Lower leg skin (tissue), 3 donors: ENCODE results near the gene MAPKAPK5.

Experiments used
- POLR2A ChIP-seq, 2 donors: fragments of 450-650 bp; IDR thresholded peaks; one replicate each; pipeline ENCODE4 v1.6.1; 2016 to 2017; ENCODE audit warnings: antibody characterized with exemption in 2 of 2, mild to moderate bottlenecking in 1 of 2, moderate library complexity in 1 of 2
- TF ChIP-seq, protein P1 (sequence below), 3 donors: fragments of 450-650 bp; IDR thresholded peaks; one replicate each; pipeline ENCODE4 v1.5.1; 2016; ENCODE audit warnings: antibody characterized with exemption in 3 of 3, mild to moderate bottlenecking in 3 of 3, moderate library complexity in 2 of 3

DNA sequence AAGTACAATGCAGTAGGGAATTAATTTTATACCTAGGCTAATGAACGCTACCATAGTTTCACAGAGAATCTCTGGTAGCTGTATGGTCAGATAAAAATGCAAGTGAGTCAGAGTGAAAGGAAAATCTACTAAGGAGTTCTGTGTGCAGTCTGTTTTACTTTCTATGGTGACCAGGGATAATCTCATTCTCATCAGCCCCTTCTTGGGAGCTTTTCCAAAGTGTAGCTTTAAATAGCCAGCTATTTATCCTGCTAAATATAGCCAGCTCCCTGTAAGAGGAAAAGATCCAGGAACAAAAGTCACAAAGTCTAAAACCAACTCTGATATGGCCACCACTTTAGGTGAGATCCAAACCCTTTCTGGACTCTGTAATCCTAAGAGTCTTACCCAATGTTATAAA, 95.4 kb downstream of the MAPKAPK5 start:
- TF ChIP-seq, protein P1, sequence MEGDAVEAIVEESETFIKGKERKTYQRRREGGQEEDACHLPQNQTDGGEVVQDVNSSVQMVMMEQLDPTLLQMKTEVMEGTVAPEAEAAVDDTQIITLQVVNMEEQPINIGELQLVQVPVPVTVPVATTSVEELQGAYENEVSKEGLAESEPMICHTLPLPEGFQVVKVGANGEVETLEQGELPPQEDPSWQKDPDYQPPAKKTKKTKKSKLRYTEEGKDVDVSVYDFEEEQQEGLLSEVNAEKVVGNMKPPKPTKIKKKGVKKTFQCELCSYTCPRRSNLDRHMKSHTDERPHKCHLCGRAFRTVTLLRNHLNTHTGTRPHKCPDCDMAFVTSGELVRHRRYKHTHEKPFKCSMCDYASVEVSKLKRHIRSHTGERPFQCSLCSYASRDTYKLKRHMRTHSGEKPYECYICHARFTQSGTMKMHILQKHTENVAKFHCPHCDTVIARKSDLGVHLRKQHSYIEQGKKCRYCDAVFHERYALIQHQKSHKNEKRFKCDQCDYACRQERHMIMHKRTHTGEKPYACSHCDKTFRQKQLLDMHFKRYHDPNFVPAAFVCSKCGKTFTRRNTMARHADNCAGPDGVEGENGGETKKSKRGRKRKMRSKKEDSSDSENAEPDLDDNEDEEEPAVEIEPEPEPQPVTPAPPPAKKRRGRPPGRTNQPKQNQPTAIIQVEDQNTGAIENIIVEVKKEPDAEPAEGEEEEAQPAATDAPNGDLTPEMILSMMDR (IDR thresholded peaks at IDR 0.05): no peak
- no peak for TF ChIP-seq POLR2A (IDR thresholded peaks at IDR 0.05)
